HUES48 (cell line): ENCODE results near the gene ULK1.
"Not testable (repeated sequence)": the region's sequence is repeated elsewhere in the genome, so short reads cannot be mapped to it uniquely, and the experiment has no call there.

ENCODE experiments used
- H3K27ac ChIP-seq: one replicate; pipeline ENCODE4 v1.7.0; 2013; ENCODE audit warnings: low read depth, low read length, inconsistent platforms
- H3K27me3 ChIP-seq: 2 replicates; pipeline ENCODE4 v1.6.1; 2013; ENCODE audit warnings: mild to moderate bottlenecking, low read length; ENCODE audit not compliant: control insufficient read depth, insufficient read depth
- H3K36me3 ChIP-seq: 2 replicates; pipeline ENCODE4 v1.6.1; 2013; ENCODE audit warnings: low read length; ENCODE audit not compliant: control insufficient read depth, insufficient read depth
- H3K4me1 ChIP-seq: 2 replicates; pipeline ENCODE4 v1.6.1; 2013; ENCODE audit warnings: mild to moderate bottlenecking, low read length; ENCODE audit not compliant: control insufficient read depth, insufficient read depth
- H3K4me3 ChIP-seq: 2 replicates; pipeline ENCODE4 v1.5.1; 2013; ENCODE audit warnings: mild to moderate bottlenecking, low read depth, low read length
- H3K9ac ChIP-seq: 2 replicates; pipeline ENCODE4 v1.6.1; 2013; ENCODE audit warnings: mild to moderate bottlenecking, low read depth, low read length, moderate library complexity
- H3K9me3 ChIP-seq: 2 replicates; pipeline ENCODE4 v1.6.1; 2013; ENCODE audit warnings: low read length; ENCODE audit not compliant: control insufficient read depth, insufficient read depth

Gene ULK1

DNA sequence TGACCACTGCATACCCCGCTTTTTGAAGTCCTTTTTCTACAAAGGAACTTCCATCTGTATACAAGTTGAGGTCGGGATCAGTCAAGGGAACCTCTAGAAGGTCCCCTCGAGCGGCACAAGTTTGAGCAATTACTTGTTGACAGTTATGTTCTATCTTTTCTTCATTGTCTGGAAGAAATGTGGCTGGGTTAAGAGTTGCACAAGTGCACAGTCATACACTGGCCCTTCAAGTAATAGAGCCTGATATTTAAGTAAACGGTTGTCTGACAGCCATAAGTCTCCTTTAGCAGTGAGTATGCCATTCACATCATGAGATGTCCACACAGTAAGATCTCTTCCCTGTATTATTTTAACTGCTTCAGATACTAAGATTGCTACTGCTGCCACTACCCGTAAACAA, 19.4 kb upstream of the ULK1 start:
- not testable (repeated sequence) for H3K36me3 ChIP-seq, H3K9me3 ChIP-seq, H3K27me3 ChIP-seq, H3K27ac ChIP-seq, H3K9ac ChIP-seq, H3K4me3 ChIP-seq
- peaks cover 13% of the 10 kb centered on the region; the same call in 1 of the 2 replicates for H3K4me1 ChIP-seq

DNA sequence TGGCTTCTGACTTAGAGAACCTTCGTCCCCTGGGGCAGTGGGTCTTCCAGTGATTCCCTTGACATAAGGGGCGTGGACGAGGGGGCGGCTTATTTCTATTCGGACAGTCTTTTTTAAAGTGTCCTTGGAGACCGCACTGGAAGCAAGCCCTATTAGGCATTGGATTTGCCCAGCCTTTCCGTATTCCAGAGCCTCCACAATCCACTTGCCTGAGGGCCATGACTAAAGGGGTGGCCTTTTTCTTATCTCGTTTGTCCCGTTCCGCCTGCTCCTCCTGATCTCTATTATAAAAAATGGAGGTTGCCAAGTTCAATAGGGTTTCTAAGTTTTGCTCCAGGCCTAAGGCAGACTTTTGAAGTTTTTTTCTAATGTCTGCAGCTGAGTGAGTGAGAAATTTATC, 17.2 kb upstream of the ULK1 start:
- not testable (repeated sequence) for H3K9ac ChIP-seq, H3K9me3 ChIP-seq, H3K4me3 ChIP-seq, H3K36me3 ChIP-seq, H3K27me3 ChIP-seq, H3K27ac ChIP-seq
- peaks cover 13% of the 10 kb centered on the region; the same call in 1 of the 2 replicates for H3K4me1 ChIP-seq

DNA sequence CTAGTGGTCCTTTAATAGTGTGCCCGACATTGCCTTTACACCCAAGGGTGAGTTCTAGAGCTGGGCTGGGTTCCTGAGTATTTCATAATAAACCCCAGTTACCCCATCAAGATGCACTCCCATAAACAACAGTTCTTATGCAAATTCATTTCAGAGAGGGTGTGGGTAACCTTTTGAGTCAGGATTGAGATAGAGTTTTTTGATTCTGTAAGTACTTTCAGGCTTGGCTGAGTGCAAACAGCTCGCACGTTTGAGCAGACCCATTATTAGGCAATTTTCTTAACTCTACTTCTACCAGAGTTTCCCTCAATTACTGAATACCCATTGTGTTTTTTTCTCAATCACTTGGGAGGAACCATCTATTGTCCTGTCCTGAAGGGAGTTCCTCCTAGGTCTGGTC, 16.0 kb upstream of the ULK1 start:
- H3K27ac ChIP-seq: peak overlapping the region; percentile 35
- not testable (repeated sequence) for H3K4me3 ChIP-seq, H3K9me3 ChIP-seq, H3K27me3 ChIP-seq, H3K9ac ChIP-seq, H3K36me3 ChIP-seq
- peaks cover 13% of the 10 kb centered on the region; the same call in 1 of the 2 replicates for H3K4me1 ChIP-seq

GRCh38 chr12:131882804-131883520, 11.5 kb upstream of the ULK1 start:
- H3K36me3 ChIP-seq: no peaks in the 10 kb centered on the region
- H3K9me3 ChIP-seq: peaks cover 8% of the 10 kb centered on the region
- H3K9ac ChIP-seq: no peak overlapping the region
- H3K4me1 ChIP-seq: peaks cover 13% of the 10 kb centered on the region; the same call in 1 of the 2 replicates
- H3K27me3 ChIP-seq: no peaks in the 10 kb centered on the region
- no peak overlapping the region for H3K27ac ChIP-seq
- H3K4me3 ChIP-seq: no peak overlapping the region

GRCh38 chr12:131883521-131883900, 10.9 kb upstream of the ULK1 start:
- Histone ChIP-seq H3K36me3 (no peaks in the 10 kb centered on the region), H3K4me3 (no peak overlapping the region), H3K9me3 (peaks cover 8% of the 10 kb centered on the region), H3K27ac (no peak overlapping the region), H3K4me1 (peaks cover 8% of the 10 kb centered on the region; the same call in 1 of the 2 replicates), H3K27me3 (no peaks in the 10 kb centered on the region), H3K9ac (no peak overlapping the region)

DNA sequence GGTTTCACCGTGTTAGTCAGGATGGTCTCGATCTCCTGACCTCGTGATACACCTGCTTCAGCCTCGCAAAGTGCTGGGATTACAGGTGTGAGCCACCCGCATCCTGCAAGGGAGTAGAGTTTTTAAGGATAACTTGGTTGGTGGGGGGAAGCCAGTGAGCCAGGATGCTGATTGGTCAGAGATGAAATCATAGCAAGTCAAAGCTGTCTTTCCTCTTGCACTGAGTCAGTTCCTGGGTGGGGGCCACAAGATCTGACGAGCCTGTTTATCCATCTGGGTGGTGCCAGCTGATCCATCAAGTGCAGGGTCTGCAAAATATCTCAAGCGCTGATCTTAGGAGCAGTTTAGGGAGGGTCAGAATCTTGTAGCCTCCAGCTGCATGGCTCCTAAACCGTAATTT, 9.3 kb upstream of the ULK1 start:
- H3K4me1 ChIP-seq, H3K27me3 ChIP-seq, H3K9ac ChIP-seq, H3K9me3 ChIP-seq, H3K36me3 ChIP-seq, H3K4me3 ChIP-seq, H3K27ac ChIP-seq: not testable (repeated sequence)

DNA sequence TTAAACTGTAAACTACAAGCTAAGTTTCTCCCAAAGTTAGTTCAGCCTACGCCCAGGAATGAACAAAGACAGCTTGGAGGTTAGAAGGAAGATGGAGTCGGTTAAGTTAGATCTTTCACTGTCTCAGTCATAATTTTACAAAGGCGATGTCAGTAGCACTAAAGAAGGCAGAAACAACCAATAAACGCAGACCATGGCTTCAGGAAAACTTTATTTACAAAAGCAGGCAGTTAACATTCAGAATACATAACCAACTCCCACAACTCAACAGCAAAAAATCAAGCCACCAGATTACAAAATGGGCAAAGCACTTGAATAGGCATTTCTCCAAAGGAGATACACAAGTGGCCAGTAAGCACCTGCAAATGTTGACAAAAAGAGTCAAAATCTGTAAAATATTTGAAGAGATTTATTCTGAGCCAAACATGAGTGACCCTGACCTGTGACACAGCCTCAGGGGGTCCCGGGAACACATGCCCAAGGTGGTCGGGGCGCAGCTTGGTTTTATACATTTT, 8.8 kb upstream of the ULK1 start:
- Histone ChIP-seq H3K9me3 (peaks cover 8% of the 10 kb centered on the region), H3K27ac (no peak overlapping the region), H3K4me1 (0 out of 2 replicates have a peak, but pooled peaks cover 2% of the 10 kb centered on the region), H3K27me3 (no peaks in the 10 kb centered on the region), H3K4me3 (no peak overlapping the region), H3K36me3 (no peaks in the 10 kb centered on the region), H3K9ac (no peak overlapping the region)

DNA sequence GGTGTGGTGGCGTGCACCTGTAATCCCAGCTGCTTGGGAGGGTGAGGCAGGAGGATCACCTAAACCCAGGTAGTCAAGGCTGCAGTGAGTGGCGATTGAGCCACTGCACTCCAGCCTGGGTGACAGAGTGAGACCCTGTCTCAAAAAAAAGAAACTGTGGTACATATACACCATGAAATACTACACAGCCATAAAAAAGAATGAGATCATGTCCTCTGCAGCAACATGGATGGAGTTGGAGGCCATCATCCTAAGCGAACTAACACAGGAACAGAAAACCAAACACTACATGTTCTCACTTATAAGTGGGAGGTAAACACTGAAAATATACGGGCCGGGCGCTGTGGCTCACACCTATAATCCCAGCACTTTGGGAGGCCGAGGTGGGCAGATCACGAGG, 2.7 kb upstream of the ULK1 start:
- H3K9ac ChIP-seq, H3K27ac ChIP-seq, H3K27me3 ChIP-seq, H3K36me3 ChIP-seq, H3K9me3 ChIP-seq, H3K4me3 ChIP-seq, H3K4me1 ChIP-seq: not testable (repeated sequence)

- 0 out of 2 replicates have a peak, but pooled peaks cover 10% of the 10 kb centered on the region for H3K4me1 ChIP-seq
- no peaks in the 10 kb centered on the region for H3K27me3 ChIP-seq
- H3K4me3 ChIP-seq: no peak overlapping the region
- H3K36me3 ChIP-seq: 0 out of 2 replicates have a peak, but pooled peaks cover 6% of the 10 kb centered on the region
- no peak overlapping the region for H3K27ac ChIP-seq
- H3K9me3 ChIP-seq: no peaks in the 10 kb centered on the region
- no peak overlapping the region for H3K9ac ChIP-seq
These were observed 1.5 kb upstream of the ULK1 start for GRCh38 chr12:131892711-131893604.

GRCh38 chr12:131893605-131894312, 663 bp upstream of the ULK1 start:
- Histone ChIP-seq H3K9ac (no peak overlapping the region), H3K27ac (no peak overlapping the region), H3K4me3 (no peak overlapping the region)

More at GRCh38 chr12:131893605-131894312, 663 bp upstream of the ULK1 start:
- Histone ChIP-seq H3K27me3 (no peaks in the 10 kb centered on the region), H3K36me3 (0 out of 2 replicates have a peak, but pooled peaks cover 6% of the 10 kb centered on the region), H3K9me3 (no peaks in the 10 kb centered on the region), H3K4me1 (0 out of 2 replicates have a peak, but pooled peaks cover 10% of the 10 kb centered on the region)
